HEK293T (cell line): Measurements from ENCODE around the gene COMP.

Experiments
- ARNT ChIP-seq: fragments of 450-650 bp; IDR thresholded peaks from 2 replicates; pipeline ENCODE4 v1.6.1; 2017; ENCODE audit warnings: mild to moderate bottlenecking
- CTBP1 ChIP-seq: fragments of 450-650 bp; IDR thresholded peaks from 2 replicates; pipeline ENCODE4 v1.6.1; 2016; ENCODE audit warnings: borderline replicate concordance
- FOXM1 ChIP-seq: fragments of 450-650 bp; IDR thresholded peaks from 2 replicates; pipeline ENCODE4 v1.6.1; 2017; ENCODE audit warnings: mild to moderate bottlenecking, borderline replicate concordance
- LEF1 ChIP-seq: fragments of 450-650 bp; IDR thresholded peaks from 2 replicates; pipeline ENCODE4 v1.6.1; 2017; ENCODE audit warnings: mild to moderate bottlenecking, borderline replicate concordance
- NFRKB ChIP-seq: fragments of 450-650 bp; IDR thresholded peaks from 2 replicates; pipeline ENCODE4 v1.6.1; 2016; ENCODE audit warnings: mild to moderate bottlenecking, moderate library complexity
- SP1 ChIP-seq: fragments of 450-650 bp; IDR thresholded peaks from 2 replicates; pipeline ENCODE4 v1.6.1; 2017
- SUZ12 ChIP-seq: fragments of 450-650 bp; IDR thresholded peaks from 2 replicates; pipeline ENCODE4 v1.6.1; 2016; ENCODE audit warnings: mild to moderate bottlenecking
- TARDBP ChIP-seq: fragments of 450-650 bp; IDR thresholded peaks from 2 replicates; pipeline ENCODE4 v1.6.1; 2016
- ZNF384 ChIP-seq: fragments of 450-650 bp; IDR thresholded peaks from 2 replicates; pipeline ENCODE4 v1.6.1; 2016

DNA sequence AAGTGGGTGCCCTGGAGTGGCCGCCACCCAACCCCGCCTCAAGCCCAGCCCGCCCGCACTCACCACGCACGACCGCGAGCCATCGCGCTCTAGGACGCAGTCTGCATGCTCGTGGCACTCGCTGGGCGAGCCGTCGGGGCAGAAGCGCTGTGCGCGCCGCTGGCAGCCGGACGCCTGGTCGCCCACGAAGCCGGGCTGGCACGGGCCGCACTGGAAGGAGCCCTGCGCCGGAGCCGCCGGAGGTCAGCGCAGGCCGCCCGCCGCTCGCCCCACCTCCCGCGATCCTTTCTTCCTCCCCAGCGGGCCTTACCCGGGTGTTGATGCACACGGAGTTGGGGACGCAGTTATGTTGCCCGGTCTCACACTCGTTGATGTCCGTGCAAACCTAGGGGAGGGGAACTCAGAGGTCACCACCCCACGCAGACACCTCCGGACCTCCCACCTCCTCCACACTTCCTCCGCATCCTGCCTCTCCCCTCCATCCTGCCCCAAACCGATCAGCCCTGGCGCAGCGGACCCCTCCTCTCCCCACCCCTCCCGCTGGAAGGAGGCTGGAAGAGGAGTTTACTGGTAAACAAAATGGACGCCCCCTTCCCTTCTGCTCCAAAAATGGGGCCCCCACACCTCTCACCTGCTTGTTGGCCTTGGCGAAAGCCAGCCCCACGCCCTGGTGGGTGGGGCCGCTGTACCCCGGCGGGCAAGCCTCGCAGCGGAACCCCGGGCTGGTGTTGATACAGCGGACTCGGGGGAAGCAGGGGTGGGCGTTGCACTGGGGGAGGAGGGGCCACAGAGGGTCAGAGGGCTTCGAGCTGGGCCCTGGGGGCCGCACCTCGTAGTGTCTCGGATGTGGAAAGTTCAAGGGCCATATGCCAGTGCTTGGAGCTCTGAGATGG is 2.3 kb downstream of the COMP start:
- TF ChIP-seq NFRKB (no peak), ARNT (no peak), TARDBP (no peak), FOXM1 (no peak), CTBP1 (no peak), SP1 (no peak), ZNF384 (no peak), SUZ12 (no peak), LEF1 (no peak)
